Neural progenitor cell (in vitro differentiated cells): Measurements from ENCODE around the gene HIF1AN. TPM values are rescaled to one million over a fixed set of nuclear protein-coding genes. Genes with fewer than 3 reads are reported as not detected.

Source experiments
- DNase-seq: peaks from one replicate; pipeline ENCODE4 v3.0.0-alpha.2; 2016; ENCODE audit warnings: low spot score
- H2AFZ ChIP-seq: fragments of 200-600 bp; sonication (generic); replicated peaks from 2 replicates; pipeline ENCODE4 v1.6.1; 2016; ENCODE audit warnings: antibody characterized with exemption
- H3F3A ChIP-seq: fragments of 200-600 bp; sonication (generic); 2 replicates; pipeline ENCODE4 v1.6.1; 2016; ENCODE audit warnings: antibody characterized with exemption, low read depth
- H3K27ac ChIP-seq: fragments of 200-600 bp; sonication (generic); 2 replicates; pipeline ENCODE4 v1.5.1; 2016; ENCODE audit warnings: mild to moderate bottlenecking
- H3K27me3 ChIP-seq: fragments of 200-600 bp; sonication (generic); 2 replicates; pipeline ENCODE4 v1.6.1; 2016; ENCODE audit warnings: mild to moderate bottlenecking, moderate library complexity
- H3K36me3 ChIP-seq: fragments of 200-600 bp; sonication (generic); 2 replicates; pipeline ENCODE4 v1.5.1; 2016
- H3K4me1 ChIP-seq: fragments of 200-600 bp; sonication (generic); 2 replicates; pipeline ENCODE4 v1.6.1; 2016; ENCODE audit warnings: mixed run types
- H3K4me2 ChIP-seq: fragments of 200-600 bp; sonication (generic); 2 replicates; pipeline ENCODE4 v1.6.1; 2016
- H3K4me3 ChIP-seq: fragments of 200-600 bp; sonication (generic); 2 replicates; pipeline ENCODE4 v1.5.1; 2016
- H3K79me2 ChIP-seq: fragments of 200-600 bp; sonication (generic); 2 replicates; pipeline ENCODE4 v1.6.1; 2016; ENCODE audit warnings: low read depth
- H3K9ac ChIP-seq: fragments of 200-600 bp; sonication (generic); 2 replicates; pipeline ENCODE4 v1.6.1; 2016
- H3K9me3 ChIP-seq: fragments of 200-600 bp; sonication (generic); 2 replicates; pipeline ENCODE4 v1.5.1; 2016; ENCODE audit warnings: low read depth
- H4K20me1 ChIP-seq: fragments of 200-600 bp; sonication (generic); 2 replicates; pipeline ENCODE4 v1.6.1; 2016; ENCODE audit warnings: low read depth
- H3K27ac Mint-ChIP-seq: 3 replicates; pipeline ENCODE4 v1.8.0; 2021; ENCODE audit warnings: mixed read lengths
- H3K27me3 Mint-ChIP-seq: 2 replicates; pipeline ENCODE4 v1.8.0; 2022; ENCODE audit warnings: low read depth, mild to moderate bottlenecking, inconsistent platforms, moderate library complexity, mixed read lengths; ENCODE audit not compliant: insufficient read depth
- H3K36me3 Mint-ChIP-seq: 3 replicates; pipeline ENCODE4 v1.8.0; 2021; ENCODE audit warnings: mixed read lengths
- H3K4me1 Mint-ChIP-seq: 3 replicates; pipeline ENCODE4 v1.8.0; 2021; ENCODE audit warnings: mixed read lengths
- H3K4me3 Mint-ChIP-seq: 3 replicates; pipeline ENCODE4 v1.8.0; 2021; ENCODE audit warnings: mild to moderate bottlenecking, moderate library complexity, mixed read lengths
- H3K9me3 Mint-ChIP-seq: 3 replicates; pipeline ENCODE4 v1.8.0; 2020; ENCODE audit warnings: mixed read lengths
- CTCF ChIP-seq: fragments of 200-600 bp; sonication (generic); IDR thresholded peaks from 2 replicates; pipeline ENCODE4 v1.5.1; 2017; ENCODE audit warnings: antibody characterized with exemption, mild to moderate bottlenecking
- EZH2 ChIP-seq: fragments of 200-600 bp; sonication (generic); IDR thresholded peaks from 2 replicates; pipeline ENCODE4 v1.6.1; 2017; ENCODE audit warnings: antibody characterized with exemption, mild to moderate bottlenecking, moderate library complexity
- EZH2phosphoT487 ChIP-seq: fragments of 200-600 bp; sonication (generic); IDR thresholded peaks from 2 replicates; pipeline ENCODE4 v1.6.1; 2017; ENCODE audit warnings: antibody characterized with exemption
- total RNA-seq: library from RNA; depleted of rRNA; stranded (reverse); fragments of >200 nt; gene quantifications from 2 replicates; pipeline ENCODE4 v1.2.3, GENCODE V29; 2015; ENCODE audit warnings: low replicate concordance

Gene HIF1AN
- total RNA-seq, 1 donor from 2014 or later = 26.4 TPM

- Histone ChIP-seq H3K79me2 (no peaks in the 10 kb centered on the region), H3K27ac (no peak overlapping the region), H3K27me3 (no peaks in the 10 kb centered on the region), H3K4me3 (no peak overlapping the region), H3F3A (no peaks in the 10 kb centered on the region), H4K20me1 (peaks cover 7% of the 10 kb centered on the region), H3K4me2 (no peak overlapping the region), H3K4me1 (no peaks in the 10 kb centered on the region), H3K9ac (no peak overlapping the region), H3K36me3 (no peaks in the 10 kb centered on the region), H3K9me3 (no peaks in the 10 kb centered on the region), H2AFZ (no peak overlapping the region)
- Mint-ChIP-seq H3K4me3 (no peak overlapping the region), H3K27me3 (no peaks in the 10 kb centered on the region), H3K27ac (no peak overlapping the region), H3K9me3 (no peaks in the 10 kb centered on the region), H3K4me1 (no peaks in the 10 kb centered on the region), H3K36me3 (peaks cover 19% of the 10 kb centered on the region)
- no peak for DNase-seq
- TF ChIP-seq CTCF (no peak), EZH2 (no peak), EZH2phosphoT487 (no peak)
Measured at GRCh38 chr10:100551196-100551595, 15.5 kb downstream of the HIF1AN start.

- Mint-ChIP-seq H3K36me3 (peaks cover 17% of the 10 kb centered on the region), H3K27ac (no peak overlapping the region), H3K27me3 (no peaks in the 10 kb centered on the region), H3K9me3 (no peaks in the 10 kb centered on the region), H3K4me3 (no peak overlapping the region), H3K4me1 (no peaks in the 10 kb centered on the region)
- no peaks in the 10 kb centered on the region for H3K36me3 ChIP-seq
- no peak overlapping the region for H3K4me2 ChIP-seq
- no peak overlapping the region for H3K4me3 ChIP-seq
- no peaks in the 10 kb centered on the region for H3F3A ChIP-seq
- no peak for DNase-seq
- no peaks in the 10 kb centered on the region for H3K27me3 ChIP-seq
- TF ChIP-seq EZH2 (no peak), EZH2phosphoT487 (no peak), CTCF (no peak)
- H3K79me2 ChIP-seq = no peaks in the 10 kb centered on the region
- no peaks in the 10 kb centered on the region for H3K4me1 ChIP-seq
- no peak overlapping the region for H2AFZ ChIP-seq
- H3K27ac ChIP-seq = no peak overlapping the region
- H4K20me1 ChIP-seq = peaks cover 7% of the 10 kb centered on the region
- H3K9me3 ChIP-seq = no peaks in the 10 kb centered on the region
- no peak overlapping the region for H3K9ac ChIP-seq
Measured at GRCh38 chr10:100551738-100552137, 16.0 kb downstream of the HIF1AN start.

- H3K36me3 Mint-ChIP-seq = peaks cover 8% of the 10 kb centered on the region
- no peaks in the 10 kb centered on the region for H3K4me1 Mint-ChIP-seq
- TF ChIP-seq CTCF (no peak), EZH2phosphoT487 (no peak)
- no peaks in the 10 kb centered on the region for H3K4me1 ChIP-seq
- no peak overlapping the region for H3K27ac ChIP-seq
- H3K9me3 ChIP-seq = no peaks in the 10 kb centered on the region
- DNase-seq = no peak
- no peak overlapping the region for H2AFZ ChIP-seq
- H3K27ac Mint-ChIP-seq = no peak overlapping the region
- no peak overlapping the region for H3K4me2 ChIP-seq
- no peaks in the 10 kb centered on the region for H3K36me3 ChIP-seq
- no peaks in the 10 kb centered on the region for H3K9me3 Mint-ChIP-seq
- H3K4me3 ChIP-seq = no peak overlapping the region
- no peaks in the 10 kb centered on the region for H3K27me3 ChIP-seq
- H3F3A ChIP-seq = no peaks in the 10 kb centered on the region
- H3K79me2 ChIP-seq = no peaks in the 10 kb centered on the region
- H3K4me3 Mint-ChIP-seq = no peak overlapping the region
- H3K9ac ChIP-seq = no peak overlapping the region
- H3K27me3 Mint-ChIP-seq = no peaks in the 10 kb centered on the region
- peaks cover 4% of the 10 kb centered on the region for H4K20me1 ChIP-seq
Measured at GRCh38 chr10:100553929-100554328, 18.2 kb downstream of the HIF1AN start.

- H3K27ac Mint-ChIP-seq = no peak overlapping the region
- Histone ChIP-seq H3K4me3 (no peak overlapping the region), H3K4me2 (no peak overlapping the region), H4K20me1 (peaks cover 4% of the 10 kb centered on the region), H3K36me3 (no peaks in the 10 kb centered on the region), H3F3A (no peaks in the 10 kb centered on the region), H3K9ac (no peak overlapping the region), H3K4me1 (no peaks in the 10 kb centered on the region), H3K27me3 (no peaks in the 10 kb centered on the region), H3K9me3 (no peaks in the 10 kb centered on the region), H2AFZ (no peak overlapping the region), H3K27ac (no peak overlapping the region), H3K79me2 (no peaks in the 10 kb centered on the region)
- H3K27me3 Mint-ChIP-seq = no peaks in the 10 kb centered on the region
- no peaks in the 10 kb centered on the region for H3K9me3 Mint-ChIP-seq
- no peak for DNase-seq
- TF ChIP-seq EZH2phosphoT487 (no peak), CTCF (no peak), EZH2 (no peak)
- H3K4me1 Mint-ChIP-seq = no peaks in the 10 kb centered on the region
- no peak overlapping the region for H3K4me3 Mint-ChIP-seq
- H3K36me3 Mint-ChIP-seq = peaks cover 6% of the 10 kb centered on the region
Measured at GRCh38 chr10:100554902-100555301, 19.2 kb downstream of the HIF1AN start.
